K562 (cell line): Measurements from ENCODE around the gene ITGAE. TPM values are rescaled to one million over a fixed set of nuclear protein-coding genes. Genes with fewer than 3 reads are reported as not detected.
"Not testable (repeated sequence)": the region's sequence is repeated elsewhere in the genome, so short reads cannot be mapped to it uniquely, and the experiment has no call there.

Experiments
- ATAC-seq: fragments of 200-7000 bp; cut with Tn5 transposase; 3 replicates; pipeline ENCODE4 v1.9.1; 2020; ENCODE audit warnings: moderate library complexity
- BruUV-seq: library from RNA; stranded (reverse); fragments of 400-500 nt; replicated peaks from 2 replicates; lab custom pipeline; 2021; lab: Mats Ljungman, UMichigan
- CTCF ChIA-PET: fragments of 300-600 bp; formaldehyde crosslinking; extraction: SDS; loops from one replicate; lab custom pipeline; 2021; ENCODE audit warnings: low intra/inter-chr PET ratio; lab: Yijun Ruan, JAX
- POLR2A ChIA-PET: fragments of 300-600, 350-650 bp; sonication (Branson Sonifier 250); formaldehyde crosslinking; extraction: SDS; loops from one replicate; lab custom pipeline; 2021; ENCODE audit warnings: antibody characterized with exemption, inconsistent platforms; lab: Yijun Ruan, JAX
- DNase-seq, 4 experiments: peaks; one replicate each; pipeline versions ENCODE4 v3.0.0 to v3.0.0-alpha.2; 2011 to 2018; ENCODE audit warnings: low spot score in 3 of 4, mixed read lengths in 3 of 4; ENCODE audit errors: extremely low read depth in 1 of 4
- FAIRE-seq: peaks from 2 replicates; lab custom pipeline; 2011; peaks lifted over from hg19 to GRCh38; lab: Jason Lieb, UNC
- H2AFZ ChIP-seq: 2 replicates; pipeline ENCODE4 v1.6.0; 2011; ENCODE audit warnings: low read depth, low read length, control low read depth, inconsistent platforms
- H3K27ac ChIP-seq: fragments of 200-600 bp; 3 replicates; pipeline ENCODE4 v1.8.0; 2011; ENCODE audit warnings: low read depth, mild to moderate bottlenecking, control low read depth, inconsistent platforms, low read length, moderate library complexity, mixed read lengths; ENCODE audit errors: extremely low read depth
- H3K27me3 ChIP-seq, 2 experiments: fragments of 300-600 bp in 1 of 2; 2 replicates in 1 of 2; 3 replicates in 1 of 2; pipeline versions ENCODE4 v1.6.0 to v1.8.0; 2011; ENCODE audit warnings: inconsistent platforms in 2 of 2, low read length in 2 of 2, mild to moderate bottlenecking in 1 of 2, mixed read lengths in 1 of 2, moderate library complexity in 1 of 2; ENCODE audit not compliant: control insufficient read depth in 2 of 2, insufficient read depth in 2 of 2
- H3K36me3 ChIP-seq: fragments of 300-600 bp; 3 replicates; pipeline ENCODE4 v1.8.0; 2011; ENCODE audit warnings: mild to moderate bottlenecking, low read length, inconsistent platforms; ENCODE audit not compliant: control insufficient read depth, insufficient read depth
- H3K4me1 ChIP-seq, 2 experiments: fragments of 200-600 bp in 1 of 2; replicated peaks in 1 of 2; 2 replicates in 1 of 2; 3 replicates in 1 of 2; pipeline versions ENCODE4 v1.5.1 to v1.8.0; 2011; ENCODE audit warnings: inconsistent platforms in 2 of 2, low read length in 2 of 2, mild to moderate bottlenecking in 1 of 2, mixed read lengths in 1 of 2, moderate library complexity in 1 of 2; ENCODE audit not compliant: control insufficient read depth in 2 of 2, insufficient read depth in 2 of 2
- H3K4me2 ChIP-seq: 2 replicates; pipeline ENCODE4 v1.6.1; 2011; ENCODE audit warnings: low read length, control low read depth, inconsistent platforms, mixed read lengths; ENCODE audit not compliant: insufficient read depth
- H3K4me3 ChIP-seq: fragments of 200-600 bp; sonication (generic), shearing (Covaris generic); 2 replicates; pipeline ENCODE4 v1.5.1; 2016; ENCODE audit warnings: control low read depth, inconsistent platforms
- H3K79me2 ChIP-seq: fragments of 200-600 bp; 3 replicates; pipeline ENCODE4 v1.8.0; 2011; ENCODE audit warnings: low read length, inconsistent platforms; ENCODE audit not compliant: control insufficient read depth, insufficient read depth
- H3K9ac ChIP-seq, 2 experiments: 2 replicates each; pipeline versions ENCODE4 v1.6.0 to v1.6.1; 2011; ENCODE audit warnings: low read depth in 2 of 2, low read length in 2 of 2, control low read depth in 1 of 2, inconsistent platforms in 1 of 2, mild to moderate bottlenecking in 1 of 2, mixed read lengths in 1 of 2; ENCODE audit not compliant: insufficient read depth in 1 of 2
- H3K9me1 ChIP-seq: one replicate; pipeline ENCODE4 v1.6.0; 2011; ENCODE audit warnings: inconsistent platforms, mild to moderate bottlenecking, low read length, moderate library complexity; ENCODE audit not compliant: control insufficient read depth, insufficient read depth
- H3K9me3 ChIP-seq: replicated peaks from 2 replicates; pipeline ENCODE4 v1.5.1; 2011; ENCODE audit warnings: low read depth, low read length, inconsistent platforms; ENCODE audit not compliant: control insufficient read depth, insufficient read depth
- H4K20me1 ChIP-seq: replicated peaks from 2 replicates; pipeline ENCODE4 v1.6.1; 2011; ENCODE audit warnings: low read length, inconsistent platforms, mixed read lengths; ENCODE audit not compliant: control insufficient read depth, insufficient read depth
- ZNF121 ChIP-seq: sonication (generic); formaldehyde crosslinking; conservative IDR thresholded peaks from 2 replicates; pipeline ENCODE4 v1.8.0; 2022; ENCODE audit warnings: missing genetic modification reagents
- WGBS: fragments of 100-300 bp; shearing (Covaris generic); methylation state at CpG from one replicate; pipeline ENCODE4 v1.1.6; 2016; ENCODE audit warnings: low coverage, mixed read lengths; ENCODE audit not compliant: insufficient coverage; ENCODE audit errors: missing lambda C conversion rate; 5-methylcytosine and 5-hydroxymethylcytosine counted together
- in situ Hi-C: fragments of 300-500 bp; cut with MboI; formaldehyde crosslinking; loops from 4 replicates; pipeline ENCODE4 v1.15.0; 2018; ENCODE audit warnings: inconsistent platforms, mixed read lengths
- intact Hi-C: fragments of 100-400 bp; cut with micrococcal nuclease; formaldehyde crosslinking; loops from 2 replicates; pipeline ENCODE4 v1.14.2; 2022
- polyA plus RNA-seq, 8 experiments: library from polyadenylated mRNA; depleted of rRNA in 4 of 8; stranded (reverse) in 5 of 8; unstranded in 3 of 8; fragments of >200 nt; fragmentation: Nextera tagmentation in 2 of 8; fragmentation: Illumina TruSeq in 1 of 8; extraction: Ambion mirVana in 2 of 8; extraction: Trizol in 1 of 8; gene quantifications; 2 replicates each; pipeline versions ENCODE4 v1.2.1 to v1.2.3, GENCODE V29; 2011 to 2014; ENCODE audit warnings: inconsistent platforms in 1 of 8, missing spikeins in 1 of 8
- total RNA-seq, 7 experiments: library from RNA; depleted of rRNA in 6 of 7; stranded (reverse); fragments of >200 nt in 6 of 7; fragmentation: Illumina TruSeq in 2 of 7; extraction: Trizol in 2 of 7; gene quantifications; 2 replicates each; pipeline versions ENCODE4 v1.2.1 to v1.2.3, GENCODE V29; 2011 to 2021; ENCODE audit warnings: low replicate concordance in 1 of 7

The ITGAE gene
- total and polyA plus RNA-seq, 9 of the 15 experiments (the other 6 are each of a cell fraction or from before 2014, with no cell fraction given), result 14.8 to 160 (median 27.0) TPM

- peak; percentile 37; the same call in 1 of the 2 replicates for TF ChIP-seq ZNF121 (CRISPR knock-in tag)
- DNase-seq, in situ Hi-C loops, ATAC-seq, H3K27ac ChIP-seq, H3K27me3 ChIP-seq, H3K79me2 ChIP-seq, H3K36me3 ChIP-seq, intact Hi-C loops, BruUV-seq, FAIRE-seq, H3K4me3 ChIP-seq, H3K4me2 ChIP-seq, H3K9me1 ChIP-seq, H4K20me1 ChIP-seq, H3K9me3 ChIP-seq, H2AFZ ChIP-seq, CTCF ChIA-PET, H3K9ac ChIP-seq: not testable (repeated sequence)
- H3K4me1 ChIP-seq, result peaks cover 0 to 11% of the 10 kb centered on the region in 2 experiments; a peak in 2 of 5 replicates
- WGBS, result 64% methylated on average over 6 of the region's 9 CpGs
- POLR2A ChIA-PET, result interaction anchor here (0.6 kb wide), 1 partner anchor 20 kb away, joined by 3 read pairs; no protein-coding TSS in a partner anchor
Observed at GRCh38 chr17:3794152-3794551, 6.8 kb downstream of the ITGAE start.

- FAIRE-seq, H3K4me3 ChIP-seq, H3K9me1 ChIP-seq, H4K20me1 ChIP-seq, H3K27me3 ChIP-seq, H3K4me2 ChIP-seq, H3K36me3 ChIP-seq, BruUV-seq, H3K27ac ChIP-seq, H3K79me2 ChIP-seq, H3K9me3 ChIP-seq, CTCF ChIA-PET, in situ Hi-C loops, ATAC-seq, DNase-seq, H2AFZ ChIP-seq, intact Hi-C loops, H3K9ac ChIP-seq: not testable (repeated sequence)
- peaks cover 0 to 11% of the 10 kb centered on the region in 2 experiments; a peak in 2 of 5 replicates for H3K4me1 ChIP-seq
- WGBS, result 17% methylated on average over 6 of the region's 7 CpGs
- POLR2A ChIA-PET, result interaction anchor here (0.6 kb wide), 1 partner anchor 48 kb away, joined by 3 read pairs; no protein-coding TSS in a partner anchor
Observed at GRCh38 chr17:3793258-3793657, 7.7 kb downstream of the ITGAE start.
